ENCODE data around the gene C2orf49.

C2orf49 gene

DNA sequence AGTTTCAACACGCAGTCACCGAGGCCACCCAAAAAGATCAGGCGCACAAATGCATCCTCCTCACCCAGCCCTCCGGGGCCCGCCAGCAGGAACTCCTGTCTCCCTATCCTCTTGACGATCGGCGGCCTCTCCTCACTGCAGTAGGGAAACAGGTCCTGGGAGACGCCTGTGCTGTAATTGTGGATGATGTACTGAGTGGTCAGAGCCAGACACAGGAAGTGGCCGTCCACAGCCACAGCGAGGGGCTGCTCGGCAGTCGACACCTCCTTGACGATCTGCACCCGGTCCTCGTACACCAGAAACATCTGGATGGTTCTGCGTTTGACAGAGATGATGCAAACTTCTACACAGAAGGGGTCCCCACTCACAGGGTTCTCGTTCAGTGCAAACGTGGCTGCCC is 29.8 kb upstream of the C2orf49 start:
- H3K27ac ChIP-seq, result no peak overlapping the region

DNA sequence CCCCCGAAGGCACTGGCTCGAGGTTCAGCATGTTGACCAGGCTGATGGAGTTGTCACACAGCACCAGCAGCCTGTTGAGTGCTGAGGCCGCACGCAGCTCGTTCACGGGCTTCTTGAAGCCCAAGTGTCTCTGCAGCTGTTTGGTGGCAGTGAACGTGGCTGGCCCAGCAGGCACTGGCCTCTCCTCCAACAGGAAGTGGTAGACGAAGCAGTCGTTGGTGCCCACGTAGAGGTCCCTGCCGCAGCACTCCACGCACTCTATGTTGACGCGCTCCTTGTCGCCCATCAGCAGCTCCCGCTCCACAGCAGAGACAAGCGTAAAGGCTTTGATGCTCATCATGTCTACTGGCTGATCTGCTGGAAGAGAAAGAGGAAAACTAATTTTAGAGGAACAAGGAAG is 29.4 kb upstream of the C2orf49 start:
- no peak overlapping the region for H3K27ac ChIP-seq
- TF ChIP-seq, protein P1, sequence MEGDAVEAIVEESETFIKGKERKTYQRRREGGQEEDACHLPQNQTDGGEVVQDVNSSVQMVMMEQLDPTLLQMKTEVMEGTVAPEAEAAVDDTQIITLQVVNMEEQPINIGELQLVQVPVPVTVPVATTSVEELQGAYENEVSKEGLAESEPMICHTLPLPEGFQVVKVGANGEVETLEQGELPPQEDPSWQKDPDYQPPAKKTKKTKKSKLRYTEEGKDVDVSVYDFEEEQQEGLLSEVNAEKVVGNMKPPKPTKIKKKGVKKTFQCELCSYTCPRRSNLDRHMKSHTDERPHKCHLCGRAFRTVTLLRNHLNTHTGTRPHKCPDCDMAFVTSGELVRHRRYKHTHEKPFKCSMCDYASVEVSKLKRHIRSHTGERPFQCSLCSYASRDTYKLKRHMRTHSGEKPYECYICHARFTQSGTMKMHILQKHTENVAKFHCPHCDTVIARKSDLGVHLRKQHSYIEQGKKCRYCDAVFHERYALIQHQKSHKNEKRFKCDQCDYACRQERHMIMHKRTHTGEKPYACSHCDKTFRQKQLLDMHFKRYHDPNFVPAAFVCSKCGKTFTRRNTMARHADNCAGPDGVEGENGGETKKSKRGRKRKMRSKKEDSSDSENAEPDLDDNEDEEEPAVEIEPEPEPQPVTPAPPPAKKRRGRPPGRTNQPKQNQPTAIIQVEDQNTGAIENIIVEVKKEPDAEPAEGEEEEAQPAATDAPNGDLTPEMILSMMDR (conservative IDR thresholded peaks at IDR 0.05), result no peak
- no peak for TF ChIP-seq ZFX (IDR thresholded peaks at IDR 0.05)

More for the DNA sequence above, 29.8 kb upstream of the C2orf49 start:
- TF ChIP-seq, protein P1 (conservative IDR thresholded peaks at IDR 0.05), result no peak
- no peak for TF ChIP-seq ZFX (IDR thresholded peaks at IDR 0.05)

DNA sequence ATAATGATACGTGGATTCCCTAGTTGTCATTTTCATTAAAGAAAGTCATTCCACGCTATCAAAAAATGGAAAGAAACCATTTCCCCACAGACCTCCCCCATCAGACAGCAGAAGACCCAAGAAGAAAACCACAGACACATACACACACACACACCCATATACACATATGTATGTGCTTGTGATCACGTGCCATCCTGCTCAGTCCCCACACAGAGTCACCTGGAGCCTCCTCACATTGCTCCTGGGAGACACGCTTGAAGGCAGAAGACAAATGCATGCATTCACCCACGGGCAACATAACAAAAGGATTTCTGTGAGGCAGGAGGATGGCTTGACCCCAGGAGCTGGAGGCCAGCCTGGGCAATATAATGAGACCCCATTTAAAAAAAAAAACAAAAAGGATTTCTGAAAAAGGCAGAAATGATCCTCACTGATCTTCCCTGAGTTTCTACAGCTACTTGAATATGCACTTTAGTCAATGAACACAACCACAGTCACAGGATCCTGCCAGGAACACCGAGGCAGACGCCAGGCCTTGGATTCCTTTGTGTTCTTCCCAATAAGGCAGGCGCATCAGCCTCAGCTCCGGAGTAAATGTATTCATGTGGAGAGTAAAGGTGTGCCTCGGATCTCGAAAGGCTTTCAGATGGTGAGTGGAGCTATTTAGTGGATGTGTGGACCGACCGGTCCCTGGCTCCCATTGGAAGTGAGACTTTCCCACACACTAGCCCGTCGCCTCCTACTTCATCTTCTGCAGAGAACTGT is 28.8 kb upstream of the C2orf49 start:
- TF ChIP-seq, protein P1 (conservative IDR thresholded peaks at IDR 0.05), result no peak
- TF ChIP-seq ZFX (IDR thresholded peaks at IDR 0.05), result no peak
- H3K27ac ChIP-seq, result no peak overlapping the region

DNA sequence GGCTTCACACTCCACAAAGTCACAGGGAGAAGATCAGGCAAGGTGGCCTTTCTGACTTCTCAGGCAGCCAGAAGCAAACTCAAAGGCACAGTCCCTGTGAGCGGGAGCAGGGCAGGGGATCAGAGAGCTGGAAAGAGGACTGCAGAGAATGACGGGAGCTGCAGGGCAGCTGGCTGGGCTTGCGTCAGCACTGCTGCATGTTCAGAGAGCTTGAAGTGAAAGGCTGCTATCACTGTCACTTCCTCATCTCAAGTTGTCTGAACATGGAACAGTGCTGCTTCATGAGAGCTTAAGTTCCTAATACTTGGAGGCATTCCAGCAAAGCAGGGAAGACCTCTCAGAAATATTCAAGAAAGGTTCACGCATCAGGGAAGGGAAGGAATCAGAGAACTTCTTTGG is 28.2 kb upstream of the C2orf49 start:
- no peak for TF ChIP-seq ZFX (IDR thresholded peaks at IDR 0.05)
- TF ChIP-seq, protein P1 (conservative IDR thresholded peaks at IDR 0.05), result no peak
- H3K27ac ChIP-seq, result no peak overlapping the region

DNA sequence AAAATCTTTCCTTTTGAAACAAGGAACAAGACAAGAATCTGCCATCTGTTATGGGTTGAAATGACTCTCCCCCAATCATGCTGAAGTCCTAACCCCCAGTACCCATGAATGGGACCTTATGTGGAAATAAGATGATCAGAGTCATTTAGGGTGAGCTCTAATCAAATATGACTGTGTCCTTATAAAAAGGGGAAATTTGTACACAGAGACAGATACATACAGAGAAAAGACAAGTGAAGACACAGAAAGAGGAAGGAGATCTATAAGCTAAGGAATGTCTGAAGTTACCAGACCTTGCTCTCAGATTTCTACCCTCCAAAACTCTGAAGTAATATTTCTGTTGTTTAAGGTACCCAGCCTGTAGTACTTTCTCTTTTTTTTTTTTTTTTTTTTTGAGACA is 23.5 kb upstream of the C2orf49 start:
- no peak overlapping the region for H3K27ac ChIP-seq
- TF ChIP-seq, protein P1 (conservative IDR thresholded peaks at IDR 0.05), result no peak
- no peak for TF ChIP-seq ZFX (IDR thresholded peaks at IDR 0.05)

DNA sequence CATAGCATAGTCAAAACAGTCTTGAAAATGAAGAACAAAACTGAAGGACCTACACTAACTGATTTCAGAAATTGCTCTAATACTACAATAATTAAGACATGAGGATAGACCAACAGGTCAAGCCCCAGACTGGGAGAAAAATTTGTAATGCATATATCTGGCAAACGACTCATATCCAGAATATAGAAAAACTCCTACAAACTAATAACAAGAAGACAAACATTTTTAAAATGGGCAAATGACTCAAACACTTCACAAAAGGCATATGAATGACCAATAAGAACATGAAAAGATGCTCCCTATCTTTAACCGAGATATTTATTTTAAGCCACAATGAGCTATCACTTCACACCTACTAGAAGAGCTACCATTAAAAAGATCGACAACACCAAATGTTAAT is 22.0 kb upstream of the C2orf49 start:
- TF ChIP-seq, protein P1 (conservative IDR thresholded peaks at IDR 0.05), result no peak
- TF ChIP-seq ZFX (IDR thresholded peaks at IDR 0.05), result no peak
- H3K27ac ChIP-seq, result no peak overlapping the region

DNA sequence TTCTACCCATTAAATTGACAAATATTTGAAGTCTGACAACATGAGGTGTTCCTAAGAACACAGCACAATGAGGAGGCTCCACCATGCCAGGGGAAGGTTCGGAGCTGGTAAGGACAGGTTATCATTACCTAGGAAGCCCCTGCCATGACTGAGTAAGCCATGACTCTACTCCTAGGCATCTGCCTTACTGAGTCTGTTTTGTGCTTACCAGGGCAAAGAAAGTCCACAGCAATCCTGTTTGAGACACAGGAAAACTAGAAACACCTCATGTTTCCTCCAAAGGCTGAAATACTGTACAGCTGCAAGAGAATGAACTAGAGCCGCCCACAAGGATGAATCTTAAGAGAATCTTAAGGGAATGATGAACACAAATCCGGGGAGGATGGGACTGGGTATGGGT is 19.4 kb upstream of the C2orf49 start:
- no peak for TF ChIP-seq ZFX (IDR thresholded peaks at IDR 0.05)
- TF ChIP-seq, protein P1 (conservative IDR thresholded peaks at IDR 0.05), result no peak
- H3K27ac ChIP-seq, result no peak overlapping the region
